Activated CD8-positive, alpha-beta T cell treated with anti-CD3 and anti-CD28 coated beads, Interleukin-2, amount 10 ng/mL, durations not matched to agents 7 days and 5 days (primary cell): ENCODE data around the gene OTOGL. TPM values are rescaled to one million over a fixed set of nuclear protein-coding genes. Genes with fewer than 3 reads are reported as not detected.

Source experiments
- ATAC-seq: fragments of 150-1000 bp; cut with Tn5 transposase; one replicate; pipeline ENCODE4 v1.10.0; 2021; ENCODE audit warnings: moderate library complexity
- CTCF ChIA-PET: fragments of 350-600 bp; sonication (Branson Sonifier 250); formaldehyde crosslinking; loops from one replicate; lab custom pipeline; 2021; ENCODE audit warnings: antibody characterized with exemption; lab: Charles Lee
- POLR2A ChIA-PET: fragments of 350-600 bp; sonication (Branson Sonifier 250); formaldehyde crosslinking; loops from one replicate; lab custom pipeline; 2021; ENCODE audit warnings: antibody characterized with exemption; lab: Charles Lee
- DNase-seq: peaks from one replicate; pipeline ENCODE4 v3.0.0-alpha.2; 2020
- H3K27ac Mint-ChIP-seq: one replicate; pipeline ENCODE4 v1.8.0; 2021; ENCODE audit warnings: mild to moderate bottlenecking, mixed read lengths
- H3K27me3 Mint-ChIP-seq: one replicate; pipeline ENCODE4 v1.8.0; 2021; ENCODE audit warnings: low read depth, mixed read lengths
- H3K36me3 Mint-ChIP-seq: one replicate; pipeline ENCODE4 v1.8.0; 2021; ENCODE audit warnings: low read depth, mixed read lengths
- H3K4me1 Mint-ChIP-seq: one replicate; pipeline ENCODE4 v1.8.0; 2021; ENCODE audit warnings: low read depth, mixed read lengths
- H3K4me3 Mint-ChIP-seq: one replicate; pipeline ENCODE4 v1.8.0; 2021; ENCODE audit warnings: mild to moderate bottlenecking, mixed read lengths
- H3K9me3 Mint-ChIP-seq: one replicate; pipeline ENCODE4 v1.8.0; 2022; ENCODE audit warnings: mixed read lengths; ENCODE audit not compliant: insufficient read depth
- total RNA-seq, 2 experiments: library from RNA; stranded (reverse); gene quantifications; one replicate each; pipeline ENCODE4 v1.2.3, GENCODE V29; 2021

OTOGL gene
- total RNA-seq, 2 experiments from 2014 or later = not detected

- H3K36me3 Mint-ChIP-seq = peaks cover 2% of the 10 kb centered on the region
- peaks cover 14% of the 10 kb centered on the region for H3K4me1 Mint-ChIP-seq
- ChIA-PET CTCF (no interaction called here), POLR2A (no interaction called here)
- no peaks in the 10 kb centered on the region for H3K27me3 Mint-ChIP-seq
- ATAC-seq (no peak), DNase-seq (no peak)
- no peaks in the 10 kb centered on the region for H3K9me3 Mint-ChIP-seq
- H3K27ac Mint-ChIP-seq = no peak overlapping the region
- no peak overlapping the region for H3K4me3 Mint-ChIP-seq
These were observed 13.3 kb upstream of the OTOGL start for GRCh38 chr12:80086025-80086424.

DNA sequence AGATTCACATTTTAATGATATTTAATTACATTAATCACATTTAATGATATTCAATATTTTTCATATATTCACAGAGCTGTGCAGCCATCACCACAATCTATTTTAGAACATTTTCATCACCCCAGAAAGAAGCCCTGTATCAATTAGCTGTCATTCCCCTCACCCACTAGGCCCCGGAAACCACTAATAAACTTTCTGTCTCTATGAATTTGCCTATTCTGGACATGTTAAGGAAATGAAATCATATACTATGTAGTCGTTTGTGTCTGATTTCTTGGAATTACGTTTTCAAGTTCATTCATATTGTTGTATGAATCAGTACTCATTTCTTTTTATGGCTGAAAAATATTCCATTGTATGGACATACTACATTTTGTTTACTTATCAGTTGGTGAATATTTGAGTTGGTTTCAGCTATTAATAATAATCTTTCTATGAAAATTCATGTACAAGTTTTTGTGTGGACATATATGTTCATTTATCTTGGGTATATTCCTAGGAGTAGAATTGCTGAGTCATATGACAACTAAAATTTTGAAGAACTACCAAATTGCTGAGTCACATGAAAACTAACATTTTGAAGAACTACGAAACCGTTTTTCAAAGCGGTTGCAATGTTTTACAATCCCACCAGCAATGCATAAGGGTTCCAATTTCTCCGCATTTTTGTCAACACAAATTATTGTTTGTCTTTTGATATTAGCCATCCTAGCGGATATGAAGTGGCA, 11.7 kb upstream of the OTOGL start:
- ChIA-PET CTCF (no interaction called here), POLR2A (no interaction called here)
- Mint-ChIP-seq H3K27ac (no peak overlapping the region), H3K36me3 (peaks cover under 1% of the 10 kb centered on the region), H3K27me3 (no peaks in the 10 kb centered on the region), H3K9me3 (no peaks in the 10 kb centered on the region), H3K4me1 (peaks cover 14% of the 10 kb centered on the region), H3K4me3 (no peak overlapping the region)
- ATAC-seq = no peak
- no peak for DNase-seq

GRCh38 chr12:80100591-80100990, 1.3 kb downstream of the OTOGL start:
- no peaks in the 10 kb centered on the region for H3K27me3 Mint-ChIP-seq
- no peaks in the 10 kb centered on the region for H3K4me1 Mint-ChIP-seq
- H3K27ac Mint-ChIP-seq = no peak overlapping the region
- CTCF ChIA-PET = no interaction called here
- H3K9me3 Mint-ChIP-seq = no peaks in the 10 kb centered on the region
- ATAC-seq = no peak
- H3K4me3 Mint-ChIP-seq = no peak overlapping the region
- DNase-seq = no peak
- POLR2A ChIA-PET = no interaction called here
- no peaks in the 10 kb centered on the region for H3K36me3 Mint-ChIP-seq

DNA sequence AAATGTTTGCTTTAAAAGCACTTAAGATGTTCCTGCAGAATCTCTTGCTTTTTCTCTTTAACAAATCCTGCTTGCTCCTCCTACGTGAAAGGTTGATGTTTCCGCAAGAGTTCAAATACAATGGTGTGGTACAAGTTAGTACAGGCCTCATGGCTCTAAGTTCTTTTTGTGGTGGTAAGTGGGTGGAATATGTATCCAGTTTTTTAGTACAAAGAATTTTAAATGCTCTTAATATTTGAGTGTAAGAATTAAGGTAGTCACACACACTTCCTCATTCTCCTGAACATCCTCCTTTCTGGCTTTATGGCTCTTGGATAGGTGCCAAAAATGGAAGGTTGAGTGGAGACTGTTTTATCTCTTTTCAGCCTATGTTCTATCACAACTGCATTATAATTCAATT, 1.8 kb downstream of the OTOGL start:
- no peak for ATAC-seq
- Mint-ChIP-seq H3K4me1 (no peaks in the 10 kb centered on the region), H3K4me3 (no peak overlapping the region), H3K27ac (no peak overlapping the region), H3K9me3 (no peaks in the 10 kb centered on the region), H3K36me3 (no peaks in the 10 kb centered on the region), H3K27me3 (no peaks in the 10 kb centered on the region)
- DNase-seq = no peak
- POLR2A ChIA-PET = no interaction called here
- CTCF ChIA-PET = no interaction called here

GRCh38 chr12:80107221-80107620, 7.9 kb downstream of the OTOGL start:
- no peaks in the 10 kb centered on the region for H3K27me3 Mint-ChIP-seq
- no peaks in the 10 kb centered on the region for H3K9me3 Mint-ChIP-seq
- H3K4me1 Mint-ChIP-seq = no peaks in the 10 kb centered on the region
- DNase-seq = no peak
- no peaks in the 10 kb centered on the region for H3K36me3 Mint-ChIP-seq
- no peak for ATAC-seq
- H3K4me3 Mint-ChIP-seq = no peak overlapping the region
- no peak overlapping the region for H3K27ac Mint-ChIP-seq
- POLR2A ChIA-PET = no interaction called here
- CTCF ChIA-PET = no interaction called here

DNA sequence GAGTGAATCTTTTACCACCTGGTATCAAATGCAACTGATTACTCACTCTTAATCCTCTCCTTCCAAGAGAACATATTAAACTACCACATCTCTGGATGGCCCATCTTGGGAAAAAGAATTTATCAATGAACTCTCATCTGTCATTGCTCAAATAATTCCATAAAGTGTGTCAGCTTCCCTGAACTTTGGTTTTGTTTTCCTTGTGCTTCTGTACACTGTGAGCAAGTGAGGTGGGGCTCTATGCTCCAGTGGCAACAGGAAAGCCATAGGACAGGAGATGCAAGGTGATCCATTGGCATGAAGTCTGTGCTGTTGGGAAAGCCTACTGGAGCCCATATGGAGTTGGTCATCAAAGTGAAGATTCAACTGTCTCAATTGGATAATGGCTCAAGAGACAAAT, 17.4 kb downstream of the OTOGL start:
- CTCF ChIA-PET = no interaction called here
- ATAC-seq (no peak), DNase-seq (no peak)
- H3K9me3 Mint-ChIP-seq = peaks cover 13% of the 10 kb centered on the region
- H3K4me3 Mint-ChIP-seq = no peak overlapping the region
- H3K27me3 Mint-ChIP-seq = no peaks in the 10 kb centered on the region
- H3K36me3 Mint-ChIP-seq = no peaks in the 10 kb centered on the region
- no peak overlapping the region for H3K27ac Mint-ChIP-seq
- POLR2A ChIA-PET = no interaction called here
- no peaks in the 10 kb centered on the region for H3K4me1 Mint-ChIP-seq

GRCh38 chr12:80118565-80119324, 19.4 kb downstream of the OTOGL start:
- ATAC-seq = no peak
- no peaks in the 10 kb centered on the region for H3K27me3 Mint-ChIP-seq
- H3K4me3 Mint-ChIP-seq = no peak overlapping the region

DNA sequence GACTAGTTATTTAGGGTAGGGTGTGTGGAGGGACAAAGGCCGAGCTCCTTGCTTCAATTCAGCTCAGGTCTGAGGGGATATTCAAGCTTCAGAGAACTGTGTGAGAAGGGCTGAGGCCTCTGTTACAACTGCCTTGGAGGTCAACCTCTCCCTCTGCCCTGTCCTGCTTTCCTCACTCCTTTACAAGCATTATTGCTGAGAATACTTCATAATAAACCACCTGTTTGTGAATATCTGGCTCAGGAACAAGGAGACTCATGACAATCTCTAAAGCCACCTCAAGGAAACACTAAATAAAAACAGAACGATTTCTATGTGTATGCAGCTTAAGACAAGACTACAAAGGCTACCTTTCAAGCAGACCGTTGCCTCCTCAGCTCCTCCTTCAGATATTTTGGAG, 21.7 kb downstream of the OTOGL start:
- Mint-ChIP-seq H3K4me3 (no peak overlapping the region), H3K9me3 (no peaks in the 10 kb centered on the region)
- POLR2A ChIA-PET = no interaction called here

More at GRCh38 chr12:80118565-80119324, 19.4 kb downstream of the OTOGL start:
- Mint-ChIP-seq H3K9me3 (peaks cover 3% of the 10 kb centered on the region), H3K4me1 (no peaks in the 10 kb centered on the region), H3K27ac (no peak overlapping the region), H3K36me3 (no peaks in the 10 kb centered on the region)
- CTCF ChIA-PET = no interaction called here
- POLR2A ChIA-PET = no interaction called here
- no peak for DNase-seq

GRCh38 chr12:80121661-80122060, 22.3 kb downstream of the OTOGL start:
- DNase-seq = no peak
- Mint-ChIP-seq H3K4me3 (no peak overlapping the region), H3K36me3 (no peaks in the 10 kb centered on the region), H3K9me3 (no peaks in the 10 kb centered on the region), H3K4me1 (no peaks in the 10 kb centered on the region), H3K27me3 (no peaks in the 10 kb centered on the region), H3K27ac (no peak overlapping the region)
- POLR2A ChIA-PET = no interaction called here
- ATAC-seq = no peak
- CTCF ChIA-PET = no interaction called here

More for the DNA sequence above, 21.7 kb downstream of the OTOGL start:
- Mint-ChIP-seq H3K4me1 (no peaks in the 10 kb centered on the region), H3K27ac (no peak overlapping the region), H3K27me3 (no peaks in the 10 kb centered on the region), H3K36me3 (no peaks in the 10 kb centered on the region)
- no peak for ATAC-seq
- CTCF ChIA-PET = no interaction called here
- no peak for DNase-seq

GRCh38 chr12:80129895-80130530, 30.7 kb downstream of the OTOGL start:
- Mint-ChIP-seq H3K36me3 (no peaks in the 10 kb centered on the region), H3K27ac (no peak overlapping the region), H3K27me3 (no peaks in the 10 kb centered on the region), H3K4me1 (no peaks in the 10 kb centered on the region), H3K4me3 (no peak overlapping the region), H3K9me3 (no peaks in the 10 kb centered on the region)
- CTCF ChIA-PET = no interaction called here
- ATAC-seq (no peak), DNase-seq (no peak)
- POLR2A ChIA-PET = no interaction called here

DNA sequence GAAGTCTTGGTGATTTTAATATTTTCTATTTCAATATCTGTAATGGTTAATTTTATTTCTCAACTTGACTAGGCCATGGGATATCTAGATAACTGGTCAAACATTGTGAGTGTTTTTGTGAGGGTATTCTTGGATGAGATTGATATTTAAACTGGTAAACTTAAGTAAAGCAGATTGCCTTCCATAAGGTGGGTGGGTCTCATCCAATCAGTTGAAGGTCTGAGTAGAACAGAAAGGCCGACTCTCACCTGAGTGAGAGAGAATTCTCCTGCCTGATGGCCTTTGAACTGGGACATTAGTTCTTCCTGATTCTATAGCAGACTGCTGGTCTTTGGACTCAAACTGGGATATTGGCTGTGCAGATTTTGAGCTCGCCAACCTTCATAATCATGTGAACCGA, 36.3 kb downstream of the OTOGL start:
- DNase-seq (no peak), ATAC-seq (no peak)
- Mint-ChIP-seq H3K36me3 (no peaks in the 10 kb centered on the region), H3K4me3 (no peak overlapping the region), H3K27me3 (no peaks in the 10 kb centered on the region), H3K9me3 (no peaks in the 10 kb centered on the region), H3K4me1 (no peaks in the 10 kb centered on the region), H3K27ac (no peak overlapping the region)
- ChIA-PET CTCF (no interaction called here), POLR2A (no interaction called here)

- H3K27ac Mint-ChIP-seq = no peak overlapping the region
- POLR2A ChIA-PET = no interaction called here
- no peak for ATAC-seq
- H3K9me3 Mint-ChIP-seq = no peaks in the 10 kb centered on the region
- H3K4me3 Mint-ChIP-seq = no peak overlapping the region
- no peak for DNase-seq
- H3K36me3 Mint-ChIP-seq = no peaks in the 10 kb centered on the region
- no peaks in the 10 kb centered on the region for H3K4me1 Mint-ChIP-seq
- no peaks in the 10 kb centered on the region for H3K27me3 Mint-ChIP-seq
- CTCF ChIA-PET = no interaction called here
These were observed 40.7 kb downstream of the OTOGL start for GRCh38 chr12:80140005-80140404.
